ENCODE measurements around the gene TRIM43. TPM values are rescaled to one million over a fixed set of nuclear protein-coding genes. Genes with fewer than 3 reads are reported as not detected.

The TRIM43 gene
- total and polyA plus RNA-seq, 2 donors (not counting 3 experiments of a cell fraction or from before 2014, with no cell fraction given): not detected

- H3K4me1 ChIP-seq (ENCODE audit: control insufficient read depth, extremely low read depth, insufficient read depth, low read length): no peaks in the 10 kb centered on the region
- H3K36me3 ChIP-seq (ENCODE audit: control insufficient read depth in 2 of 2, extremely low read depth in 1 of 2, insufficient read depth in 2 of 2, low read length in 2 of 2): no peaks in the 10 kb centered on the region
- no peak overlapping the region for H3K4me3 ChIP-seq (replicated peaks in 1 of 3; ENCODE audit: insufficient read depth in 1 of 3, low read depth in 1 of 3, low read length in 3 of 3)
- no peak for FAIRE-seq
- no peaks in the 10 kb centered on the region for H3K79me2 ChIP-seq (ENCODE audit: control insufficient read depth, insufficient read depth, low read length)
- no peaks in the 10 kb centered on the region for H3K9me1 ChIP-seq (replicated peaks; ENCODE audit: control insufficient read depth, extremely low read depth, insufficient read depth, low read length)
- DNase-seq (ENCODE audit: low read depth, low spot score): no peak
- H3K27me3 ChIP-seq (ENCODE audit: control insufficient read depth in 2 of 2, insufficient read depth in 2 of 2, low read length in 2 of 2): peaks cover 5 to 12% of the 10 kb centered on the region in 2 experiments
- intact Hi-C loops (cut with micrococcal nuclease): no loop called here
- no peaks in the 10 kb centered on the region for H3K9me3 ChIP-seq (replicated peaks; ENCODE audit: control insufficient read depth, insufficient read depth, low read length)
- ChIA-PET POLR2A (no interaction called here), CTCF (interaction anchor here (0.7 kb wide), 1 partner anchor 12 kb away, joined by 3 read pairs; no protein-coding TSS in a partner anchor)
- dilution Hi-C loops (cut with MboI; ENCODE audit: extremely low pct_ligation_motif_present, low sequenced_read_pairs): no loop called here
- TF ChIP-seq FOS (IDR thresholded peaks at IDR 0.05; ENCODE audit: borderline replicate concordance, insufficient read depth, low read length) (no peak), MYC (IDR thresholded peaks at IDR 0.05; ENCODE audit: low read depth, low read length) (no peak), POLR2A (IDR thresholded peaks at IDR 0.05; ENCODE audit: low read depth, low read length) (no peak), EZH2 (IDR thresholded peaks at IDR 0.05; ENCODE audit: borderline replicate concordance, low read depth, low read length, severe bottlenecking) (no peak), GATA2 (IDR thresholded peaks at IDR 0.05; ENCODE audit: insufficient read depth, insufficient read length, low read depth, low read length) (no peak), JUN (IDR thresholded peaks at IDR 0.05; ENCODE audit: borderline replicate concordance, insufficient read depth, insufficient read length, low read depth) (no peak), POLR2AphosphoS5 (IDR thresholded peaks at IDR 0.05; ENCODE audit: insufficient read depth, low read depth, low read length) (no peak), MAX (IDR thresholded peaks at IDR 0.05; ENCODE audit: insufficient read depth, insufficient read length) (no peak), CTCF (IDR thresholded peaks at IDR 0.05; ENCODE audit: extremely low read depth in 1 of 2, insufficient read depth in 1 of 2, low read depth in 1 of 2, low read length in 2 of 2) (no peak)
- BruUV-seq (replicated peaks): no TSS peak
- no peak overlapping the region for H3K27ac ChIP-seq (ENCODE audit: insufficient read depth, low read depth, low read length)
- H3K9ac ChIP-seq (replicated peaks; ENCODE audit: extremely low read depth, insufficient read depth, low read length): no peak overlapping the region
- H4K20me1 ChIP-seq (replicated peaks; ENCODE audit: control insufficient read depth, extremely low read depth, insufficient read depth, low read length): no peaks in the 10 kb centered on the region
- no peak overlapping the region for H3K4me2 ChIP-seq (ENCODE audit: insufficient read depth, low read length)
- no peak overlapping the region for H2AFZ ChIP-seq (ENCODE audit: low read depth, low read length)
Observed at GRCh38 chr2:95574506-95574905, 17.3 kb upstream of the TRIM43 start.
